Measurements from ENCODE around the gene PPA2. TPM values are rescaled to one million over a fixed set of nuclear protein-coding genes. Genes with fewer than 3 reads are reported as not detected.
"Not testable (repeated sequence)": the region's sequence is repeated elsewhere in the genome, so short reads cannot be mapped to it uniquely, and the experiment has no call there.

The PPA2 gene
- total RNA-seq, 2 donors from 2014 or later = 115 to 166 TPM

- Histone ChIP-seq H3K9ac (ENCODE audit: low read depth in 2 of 2, low read length in 2 of 2) (no peak overlapping the region), H3K27ac (no peak overlapping the region), H3K27me3 (no peaks in the 10 kb centered on the region), H3K9me3 (no peaks in the 10 kb centered on the region), H3K4me3 (no peak overlapping the region), H3K4me1 (no peaks in the 10 kb centered on the region), H3K36me3 (peaks cover 4% of the 10 kb centered on the region)
- TF ChIP-seq CTCF (IDR thresholded peaks at IDR 0.05) = no peak
- intact Hi-C loops (cut with DNase I) = no loop called here
- DNase-seq = no peak
Observed at GRCh38 chr4:105414316-105414715, 59.5 kb downstream of the PPA2 start.

- H3K27ac ChIP-seq; DNase-seq; intact Hi-C loops (cut with DNase I); H3K4me1 ChIP-seq; H3K27me3 ChIP-seq; H3K9ac ChIP-seq (ENCODE audit: low read depth in 2 of 2, low read length in 2 of 2); H3K9me3 ChIP-seq; H3K4me3 ChIP-seq; H3K36me3 ChIP-seq: not testable (repeated sequence)
Observed at GRCh38 chr4:105409135-105409534, 64.7 kb downstream of the PPA2 start.

GRCh38 chr4:105400901-105401677 lies 72.8 kb downstream of the PPA2 start:
- Histone ChIP-seq H3K9ac (ENCODE audit: low read depth in 2 of 2, low read length in 2 of 2) (no peak overlapping the region), H3K9me3 (no peaks in the 10 kb centered on the region), H3K27ac (no peak overlapping the region), H3K4me3 (no peak overlapping the region), H3K4me1 (no peaks in the 10 kb centered on the region), H3K36me3 (no peaks in the 10 kb centered on the region), H3K27me3 (no peaks in the 10 kb centered on the region)
- no peak for DNase-seq
- intact Hi-C loops (cut with DNase I) = no loop called here
- TF ChIP-seq CTCF (IDR thresholded peaks at IDR 0.05) = no peak

GRCh38 chr4:105399532-105400161 lies 74.2 kb downstream of the PPA2 start:
- no peak overlapping the region for H3K27ac ChIP-seq
- intact Hi-C loops (cut with DNase I) = no loop called here
- no peaks in the 10 kb centered on the region for H3K4me1 ChIP-seq
- H3K27me3 ChIP-seq = no peaks in the 10 kb centered on the region
- no peak overlapping the region for H3K9ac ChIP-seq (ENCODE audit: low read depth in 2 of 2, low read length in 2 of 2)
- H3K9me3 ChIP-seq = no peaks in the 10 kb centered on the region
- no peaks in the 10 kb centered on the region for H3K36me3 ChIP-seq
- TF ChIP-seq CTCF (IDR thresholded peaks at IDR 0.05) = no peak
- no peak overlapping the region for H3K4me3 ChIP-seq
- no peak for DNase-seq

GRCh38 chr4:105392858-105393257 lies 81.0 kb downstream of the PPA2 start:
- Histone ChIP-seq H3K27me3 (no peaks in the 10 kb centered on the region), H3K36me3 (no peaks in the 10 kb centered on the region), H3K4me3 (no peak overlapping the region), H3K27ac (no peak overlapping the region), H3K9ac (ENCODE audit: low read depth in 2 of 2, low read length in 2 of 2) (no peak overlapping the region), H3K4me1 (no peaks in the 10 kb centered on the region), H3K9me3 (no peaks in the 10 kb centered on the region)
- no peak for TF ChIP-seq CTCF (IDR thresholded peaks at IDR 0.05)
- no peak for DNase-seq
- intact Hi-C loops (cut with DNase I) = no loop called here

GRCh38 chr4:105389167-105389566 lies 84.7 kb downstream of the PPA2 start:
- H3K9me3 ChIP-seq = no peaks in the 10 kb centered on the region
- no peak overlapping the region for H3K27ac ChIP-seq
- intact Hi-C loops (cut with DNase I) = no loop called here
- H3K4me1 ChIP-seq = no peaks in the 10 kb centered on the region
- H3K9ac ChIP-seq (ENCODE audit: low read depth in 2 of 2, low read length in 2 of 2) = no peak overlapping the region
- no peaks in the 10 kb centered on the region for H3K27me3 ChIP-seq
- no peaks in the 10 kb centered on the region for H3K36me3 ChIP-seq
- DNase-seq = no peak
- no peak overlapping the region for H3K4me3 ChIP-seq
- TF ChIP-seq CTCF (IDR thresholded peaks at IDR 0.05) = no peak

Data from colonic mucosa (tissue), 4 donors.